ENCODE results near the gene FDX1. TPM values are rescaled to one million over a fixed set of nuclear protein-coding genes. Genes with fewer than 3 reads are reported as not detected.

Gene FDX1
- total and polyA plus RNA-seq, 2 of the 13 experiments (the other 11 are each of a cell fraction or from before 2014, with no cell fraction given) = 4.5 to 13.1 TPM

DNA sequence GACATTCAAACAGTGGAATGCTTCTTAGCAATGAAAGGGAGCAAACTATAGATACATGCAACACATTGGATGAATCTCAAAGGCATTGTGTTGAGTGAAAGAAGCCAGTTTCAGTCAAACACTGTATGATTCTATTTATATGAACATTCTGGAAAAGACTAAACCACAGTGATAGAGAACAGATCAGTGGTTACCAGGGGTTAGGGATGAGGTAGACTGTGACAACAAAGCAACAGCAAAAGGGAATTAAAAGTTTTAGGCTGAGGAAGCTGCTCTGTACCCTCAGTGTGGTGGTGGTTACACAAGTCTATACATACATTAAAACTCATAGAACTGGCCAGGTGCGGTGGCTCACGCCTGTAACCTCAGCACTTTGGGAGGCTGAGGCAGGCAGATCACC, 23.0 kb downstream of the FDX1 start (continued):
- TF ChIP-seq ZNF720 (CRISPR knock-in tag; IDR thresholded peaks at IDR 0.05) (no peak), ZNF678 (CRISPR knock-in tag; IDR thresholded peaks at IDR 0.05) (no peak)

- H4K20me1 ChIP-seq (ENCODE audit: insufficient read depth, low read length) = no peaks in the 10 kb centered on the region
- peaks cover 0 to 10% of the 10 kb centered on the region in 2 experiments; a peak in 2 of 5 replicates for H3K36me3 ChIP-seq (replicated peaks in 1 of 2; ENCODE audit: control insufficient read depth in 1 of 2, insufficient read depth in 2 of 2, low read length in 2 of 2)
- no peak overlapping the region for H3K27ac ChIP-seq (ENCODE audit: extremely low read length, insufficient read depth, low read length)
- POLR2A ChIA-PET = no interaction called here
- no peak overlapping the region for H2AFZ ChIP-seq (ENCODE audit: low read length)
- H3K9me3 ChIP-seq (ENCODE audit: low read length) = no peaks in the 10 kb centered on the region
- in situ Hi-C loops (cut with HindIII; ENCODE audit: extremely low pct_ligation_motif_present, low pct_unique_long_range_greater_than_20kb) (no loop called here), intact Hi-C loops (cut with micrococcal nuclease; ENCODE audit: unreplicated experiment) (no loop called here)
- FAIRE-seq (no peak), DNase-seq (ENCODE audit: low spot score) (no peak), ATAC-seq (no peak)
- H3K27me3 ChIP-seq (ENCODE audit: control insufficient read depth in 1 of 2, insufficient read depth in 2 of 2, low read length in 2 of 2) = no peaks in the 10 kb centered on the region
- no peak for TF ChIP-seq FUBP1 (CRISPR knock-in tag; IDR thresholded peaks at IDR 0.05; ENCODE audit: borderline replicate concordance)
- TF ChIP-seq MATR3 (CRISPR knock-in tag; IDR thresholded peaks at IDR 0.05) = no peak
- TF ChIP-seq ZC3H13 (CRISPR knock-in tag; IDR thresholded peaks at IDR 0.05) = no peak
- no peak for TF ChIP-seq JUN (CRISPR knock-in tag; IDR thresholded peaks at IDR 0.05)
- TF ChIP-seq SMAD3 (CRISPR knock-in tag; IDR thresholded peaks at IDR 0.05) = no peak
- no peak for TF ChIP-seq RBM22 (optimal IDR thresholded peaks at IDR 0.05; ENCODE audit: low read length)
- TF ChIP-seq GMEB2 (CRISPR knock-in tag; IDR thresholded peaks at IDR 0.05; ENCODE audit: low read depth) = no peak
- no peak for TF ChIP-seq GPN1 (CRISPR knock-in tag; IDR thresholded peaks at IDR 0.05; ENCODE audit: borderline replicate concordance)
- no peak for TF ChIP-seq RFXAP (CRISPR knock-in tag; IDR thresholded peaks at IDR 0.05; ENCODE audit: borderline replicate concordance)
- TF ChIP-seq U2AF1 (optimal IDR thresholded peaks at IDR 0.05; ENCODE audit: low read depth, low read length) = no peak
- TF ChIP-seq GABPB1 (CRISPR knock-in tag; IDR thresholded peaks at IDR 0.05) = no peak
- TF ChIP-seq SYNCRIP (IDR thresholded peaks at IDR 0.05; ENCODE audit: insufficient read depth, low read depth, low read length) = no peak
- TF ChIP-seq RBM39 (IDR thresholded peaks at IDR 0.05; ENCODE audit: low read depth, low read length, poor library complexity, severe bottlenecking) = no peak
- TF ChIP-seq, protein P1, sequence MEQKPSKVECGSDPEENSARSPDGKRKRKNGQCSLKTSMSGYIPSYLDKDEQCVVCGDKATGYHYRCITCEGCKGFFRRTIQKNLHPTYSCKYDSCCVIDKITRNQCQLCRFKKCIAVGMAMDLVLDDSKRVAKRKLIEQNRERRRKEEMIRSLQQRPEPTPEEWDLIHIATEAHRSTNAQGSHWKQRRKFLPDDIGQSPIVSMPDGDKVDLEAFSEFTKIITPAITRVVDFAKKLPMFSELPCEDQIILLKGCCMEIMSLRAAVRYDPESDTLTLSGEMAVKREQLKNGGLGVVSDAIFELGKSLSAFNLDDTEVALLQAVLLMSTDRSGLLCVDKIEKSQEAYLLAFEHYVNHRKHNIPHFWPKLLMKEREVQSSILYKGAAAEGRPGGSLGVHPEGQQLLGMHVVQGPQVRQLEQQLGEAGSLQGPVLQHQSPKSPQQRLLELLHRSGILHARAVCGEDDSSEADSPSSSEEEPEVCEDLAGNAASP (CRISPR knock-in tag; IDR thresholded peaks at IDR 0.05; ENCODE audit: borderline replicate concordance) = no peak
- TF ChIP-seq NFYC (CRISPR knock-in tag; IDR thresholded peaks at IDR 0.05) = no peak
- TF ChIP-seq ZNF839 (CRISPR knock-in tag; IDR thresholded peaks at IDR 0.05; ENCODE audit: borderline replicate concordance) = no peak
- TF ChIP-seq ZNF557 (CRISPR knock-in tag; IDR thresholded peaks at IDR 0.05) = no peak
- no peak for TF ChIP-seq ZNF17 (CRISPR knock-in tag; IDR thresholded peaks at IDR 0.05)
- CTCF ChIA-PET (ENCODE audit: low intra/inter-chr PET ratio, low total read pairs) = no interaction called here
- BruUV-seq (replicated peaks) = no TSS peak
- H3K4me3 ChIP-seq (replicated peaks in 1 of 3; ENCODE audit: insufficient read depth in 1 of 3, low read depth in 2 of 3, low read length in 3 of 3) = no peak overlapping the region
- H3K79me2 ChIP-seq (ENCODE audit: insufficient read depth, low read length) = no peaks in the 10 kb centered on the region
- no peak overlapping the region for H3K4me2 ChIP-seq (ENCODE audit: low read depth, low read length)
- no peaks in the 10 kb centered on the region for H3K4me1 ChIP-seq (ENCODE audit: insufficient read depth, low read length)
- H3K9ac ChIP-seq (ENCODE audit: insufficient read depth, low read depth, low read length) = no peak overlapping the region
- 82% methylated on average over 5 of the region's 5 CpGs for WGBS (ENCODE audit: low lambda C conversion rate)
These were observed 24.1 kb downstream of the FDX1 start for GRCh38 chr11:110453684-110454354.

Data from HepG2 (cell line).